AG04450 (cell line): ENCODE measurements around the gene LRIT3. TPM values are rescaled to one million over a fixed set of nuclear protein-coding genes. Genes with fewer than 3 reads are reported as not detected.

ENCODE experiments used
- CTCF ChIA-PET: fragments of 300-600, 350-600 bp; formaldehyde crosslinking; extraction: SDS; loops from one replicate; lab custom pipeline; 2022; ENCODE audit warnings: antibody characterized with exemption, inconsistent platforms; lab: Charles Lee
- POLR2A ChIA-PET: fragments of 350-600 bp; formaldehyde crosslinking; extraction: SDS; loops from one replicate; lab custom pipeline; 2021; ENCODE audit warnings: antibody characterized with exemption, inconsistent platforms; lab: Yijun Ruan, JAX
- DNase-seq: peaks from one replicate; pipeline ENCODE4 v3.0.0-alpha.2; 2011; ENCODE audit warnings: low read depth, low spot score
- H3K27ac ChIP-seq: one replicate; pipeline ENCODE4 v1.5.1; 2012; ENCODE audit warnings: low read depth, low read length, control low read depth
- H3K27me3 ChIP-seq: one replicate; pipeline ENCODE4 v1.6.0; 2012; ENCODE audit warnings: low read length; ENCODE audit not compliant: control insufficient read depth, insufficient read depth
- H3K4me3 ChIP-seq: 2 replicates; pipeline ENCODE4 v1.5.1; 2011; ENCODE audit warnings: mild to moderate bottlenecking, low read depth, low read length, control low read depth
- H3K9me3 ChIP-seq: 2 replicates; pipeline ENCODE4 v1.5.1; 2012; ENCODE audit warnings: low read length; ENCODE audit not compliant: control insufficient read depth, insufficient read depth
- polyA minus RNA-seq: library from RNA; depleted of rRNA, polyadenylated mRNA; stranded (reverse); fragments of >200 nt; gene quantifications from 2 replicates; pipeline ENCODE4 v1.2.3, GENCODE V29; 2011; rRNA and poly(A)+ RNA removed
- polyA plus RNA-seq: library from polyadenylated mRNA; depleted of rRNA; stranded (reverse); fragments of >200 nt; gene quantifications from 2 replicates; pipeline ENCODE4 v1.2.3, GENCODE V29; 2011; rRNA removed
- TF ChIP-seq, protein P1 (sequence below): IDR thresholded peaks from 2 replicates; pipeline ENCODE4 v1.5.1; 2011; ENCODE audit warnings: low read depth, low read length, control low read depth, inconsistent platforms

LRIT3 gene, protein sequence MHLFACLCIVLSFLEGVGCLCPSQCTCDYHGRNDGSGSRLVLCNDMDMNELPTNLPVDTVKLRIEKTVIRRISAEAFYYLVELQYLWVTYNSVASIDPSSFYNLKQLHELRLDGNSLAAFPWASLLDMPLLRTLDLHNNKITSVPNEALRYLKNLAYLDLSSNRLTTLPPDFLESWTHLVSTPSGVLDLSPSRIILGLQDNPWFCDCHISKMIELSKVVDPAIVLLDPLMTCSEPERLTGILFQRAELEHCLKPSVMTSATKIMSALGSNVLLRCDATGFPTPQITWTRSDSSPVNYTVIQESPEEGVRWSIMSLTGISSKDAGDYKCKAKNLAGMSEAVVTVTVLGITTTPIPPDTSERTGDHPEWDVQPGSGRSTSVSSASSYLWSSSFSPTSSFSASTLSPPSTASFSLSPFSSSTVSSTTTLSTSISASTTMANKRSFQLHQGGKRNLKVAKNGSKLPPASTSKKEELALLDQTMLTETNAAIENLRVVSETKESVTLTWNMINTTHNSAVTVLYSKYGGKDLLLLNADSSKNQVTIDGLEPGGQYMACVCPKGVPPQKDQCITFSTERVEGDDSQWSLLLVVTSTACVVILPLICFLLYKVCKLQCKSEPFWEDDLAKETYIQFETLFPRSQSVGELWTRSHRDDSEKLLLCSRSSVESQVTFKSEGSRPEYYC
- not detected in 2 replicates for polyA plus RNA-seq
- polyA minus RNA-seq = not detected in 2 replicates

- no peak for DNase-seq
- Histone ChIP-seq H3K4me3 (no peak within 1 kb of the TSS), H3K27me3 (no peaks in the 10 kb centered on the region), H3K9me3 (no peaks in the 10 kb centered on the region), H3K27ac (no peak within 1 kb of the TSS)
- TF ChIP-seq, protein P1, sequence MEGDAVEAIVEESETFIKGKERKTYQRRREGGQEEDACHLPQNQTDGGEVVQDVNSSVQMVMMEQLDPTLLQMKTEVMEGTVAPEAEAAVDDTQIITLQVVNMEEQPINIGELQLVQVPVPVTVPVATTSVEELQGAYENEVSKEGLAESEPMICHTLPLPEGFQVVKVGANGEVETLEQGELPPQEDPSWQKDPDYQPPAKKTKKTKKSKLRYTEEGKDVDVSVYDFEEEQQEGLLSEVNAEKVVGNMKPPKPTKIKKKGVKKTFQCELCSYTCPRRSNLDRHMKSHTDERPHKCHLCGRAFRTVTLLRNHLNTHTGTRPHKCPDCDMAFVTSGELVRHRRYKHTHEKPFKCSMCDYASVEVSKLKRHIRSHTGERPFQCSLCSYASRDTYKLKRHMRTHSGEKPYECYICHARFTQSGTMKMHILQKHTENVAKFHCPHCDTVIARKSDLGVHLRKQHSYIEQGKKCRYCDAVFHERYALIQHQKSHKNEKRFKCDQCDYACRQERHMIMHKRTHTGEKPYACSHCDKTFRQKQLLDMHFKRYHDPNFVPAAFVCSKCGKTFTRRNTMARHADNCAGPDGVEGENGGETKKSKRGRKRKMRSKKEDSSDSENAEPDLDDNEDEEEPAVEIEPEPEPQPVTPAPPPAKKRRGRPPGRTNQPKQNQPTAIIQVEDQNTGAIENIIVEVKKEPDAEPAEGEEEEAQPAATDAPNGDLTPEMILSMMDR = no peak
- ChIA-PET POLR2A (no interaction called here), CTCF (no interaction called here)
These were observed at the start of gene LRIT3 for GRCh38 chr4:109847896-109848442. Gene LRIT3, plus strand, starts transcription at chr4:109848107. Its CDS starts 95 bp downstream, at chr4:109848202.

GRCh38 chr4:109798866-109799265 is 49.0 kb upstream of the LRIT3 start:
- TF ChIP-seq, protein P1 = no peak
- Histone ChIP-seq H3K4me3 (no peak overlapping the region), H3K27me3 (no peaks in the 10 kb centered on the region), H3K27ac (no peak overlapping the region), H3K9me3 (no peaks in the 10 kb centered on the region)
- POLR2A ChIA-PET = no interaction called here
- CTCF ChIA-PET = no interaction called here
- DNase-seq = no peak

DNA sequence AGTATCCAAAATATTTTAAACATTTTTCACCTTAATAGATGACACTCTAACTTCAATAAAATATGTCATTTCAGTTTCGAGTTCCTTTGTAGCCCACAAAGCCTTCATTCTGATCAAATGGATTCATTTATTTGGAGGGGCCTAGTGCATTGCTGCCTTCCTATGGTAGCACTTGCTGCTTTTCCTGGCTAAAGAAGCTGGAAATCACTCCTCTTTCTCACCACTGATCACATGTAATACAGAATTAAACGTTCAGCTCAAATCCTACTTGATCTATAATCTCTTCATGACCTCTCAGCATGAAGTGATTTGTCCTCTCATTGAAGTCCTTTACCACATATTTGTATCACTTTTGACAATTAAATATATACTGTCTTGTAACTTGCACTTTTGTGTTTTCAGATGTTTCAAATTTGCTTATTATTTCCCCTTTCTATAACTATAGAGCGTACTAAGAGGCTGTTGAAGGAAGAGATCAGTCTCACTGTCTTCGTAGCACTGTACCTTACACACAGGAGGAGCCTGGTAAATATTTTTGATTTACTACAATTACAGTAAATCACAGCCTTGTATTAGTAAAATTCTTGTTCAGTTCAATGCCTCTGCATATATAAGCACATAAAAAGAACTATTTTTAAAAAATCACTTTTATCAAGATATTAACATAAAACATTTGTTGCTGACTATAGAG is 46.7 kb upstream of the LRIT3 start:
- TF ChIP-seq, protein P1 = no peak
- Histone ChIP-seq H3K27ac (no peak overlapping the region), H3K27me3 (no peaks in the 10 kb centered on the region), H3K9me3 (no peaks in the 10 kb centered on the region), H3K4me3 (no peak overlapping the region)
- DNase-seq = no peak
- CTCF ChIA-PET = interaction anchor here (1.0 to 1.6 kb wide), 3 partner anchors 25 to 374 kb away, joined by 3 to 5 read pairs (median 5); partner anchors contain the start of gene SEC24B
- POLR2A ChIA-PET = no interaction called here

DNA sequence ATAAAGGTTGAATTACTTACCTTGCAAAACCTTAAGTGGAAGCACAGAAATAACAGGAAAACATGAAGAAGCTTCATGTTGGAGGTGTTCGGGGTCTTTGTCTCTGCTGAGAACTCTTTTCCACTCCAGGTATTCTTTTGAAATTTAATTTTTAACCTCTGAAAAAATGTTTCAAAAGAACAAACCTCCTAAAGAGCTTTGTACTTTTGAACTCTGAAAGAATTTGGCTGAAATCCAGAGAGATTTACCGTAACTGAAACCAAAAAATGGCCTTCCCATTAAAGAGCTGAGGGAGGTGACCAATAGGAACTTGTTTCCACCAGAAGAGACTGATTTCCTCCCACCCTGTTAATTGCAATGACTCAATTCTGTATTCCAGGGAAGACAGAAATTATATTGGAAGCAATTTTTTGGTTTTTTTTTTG is 46.0 kb upstream of the LRIT3 start, which contains the start of gene CFI:
Gene CFI (minus strand): TSS at position 105 of the 425 bp plus-strand sequence. CDS start 28 bp downstream, at position 77.
- POLR2A ChIA-PET = no interaction called here
- Histone ChIP-seq H3K27ac (no peak within 1 kb of the TSS), H3K9me3 (no peaks in the 10 kb centered on the region), H3K4me3 (no peak within 1 kb of the TSS), H3K27me3 (no peaks in the 10 kb centered on the region)
- CTCF ChIA-PET = interaction anchor here (1.0 to 1.4 kb wide), 2 partner anchors 369 to 374 kb away, joined by 5 read pairs; partner anchors contain the start of gene SEC24B
- TF ChIP-seq, protein P1 = no peak
- DNase-seq = no peak
